Measurements from ENCODE around the gene SLC17A8.

DNA sequence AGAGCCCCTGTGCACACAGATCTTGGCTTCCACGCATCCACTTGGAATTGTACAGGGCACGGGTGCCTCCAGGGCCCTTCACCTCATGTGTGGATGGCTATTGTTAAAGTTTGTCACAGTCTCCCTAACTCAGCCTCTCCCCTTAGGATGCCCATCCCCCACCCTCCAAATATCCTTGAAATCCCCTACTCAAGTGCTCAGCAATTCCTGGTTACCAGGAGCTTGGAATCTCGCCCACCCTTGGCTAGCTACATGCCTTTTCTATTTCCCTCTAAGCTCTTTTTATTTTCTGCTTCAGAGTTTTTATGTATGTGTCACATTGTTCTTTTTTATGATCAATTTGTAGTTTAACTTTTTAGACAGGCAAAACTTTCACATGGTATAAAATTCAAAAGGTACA is 103.8 kb downstream of the SLC17A8 start:
- TF ChIP-seq, protein P1, sequence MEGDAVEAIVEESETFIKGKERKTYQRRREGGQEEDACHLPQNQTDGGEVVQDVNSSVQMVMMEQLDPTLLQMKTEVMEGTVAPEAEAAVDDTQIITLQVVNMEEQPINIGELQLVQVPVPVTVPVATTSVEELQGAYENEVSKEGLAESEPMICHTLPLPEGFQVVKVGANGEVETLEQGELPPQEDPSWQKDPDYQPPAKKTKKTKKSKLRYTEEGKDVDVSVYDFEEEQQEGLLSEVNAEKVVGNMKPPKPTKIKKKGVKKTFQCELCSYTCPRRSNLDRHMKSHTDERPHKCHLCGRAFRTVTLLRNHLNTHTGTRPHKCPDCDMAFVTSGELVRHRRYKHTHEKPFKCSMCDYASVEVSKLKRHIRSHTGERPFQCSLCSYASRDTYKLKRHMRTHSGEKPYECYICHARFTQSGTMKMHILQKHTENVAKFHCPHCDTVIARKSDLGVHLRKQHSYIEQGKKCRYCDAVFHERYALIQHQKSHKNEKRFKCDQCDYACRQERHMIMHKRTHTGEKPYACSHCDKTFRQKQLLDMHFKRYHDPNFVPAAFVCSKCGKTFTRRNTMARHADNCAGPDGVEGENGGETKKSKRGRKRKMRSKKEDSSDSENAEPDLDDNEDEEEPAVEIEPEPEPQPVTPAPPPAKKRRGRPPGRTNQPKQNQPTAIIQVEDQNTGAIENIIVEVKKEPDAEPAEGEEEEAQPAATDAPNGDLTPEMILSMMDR (conservative IDR thresholded peaks at IDR 0.05 in 1 of 2, IDR thresholded peaks at IDR 0.05 in 1 of 2; ENCODE audit: low read depth in 1 of 2, low read length in 2 of 2) = no peak
- TF ChIP-seq EZH2 (IDR thresholded peaks at IDR 0.05; ENCODE audit: low read length, missing control alignments) = no peak
